GM12872 (cell line): ENCODE data around the gene YEATS4.

ENCODE experiments used
- CTCF ChIP-seq: IDR thresholded peaks from 3 replicates; pipeline ENCODE4 v1.5.1; 2011; ENCODE audit warnings: low read depth, mild to moderate bottlenecking, low read length, moderate library complexity; ENCODE audit not compliant: insufficient read depth

YEATS4 gene

GRCh38 chr12:69430942-69431590 lies 71.5 kb downstream of the YEATS4 start:
- no peak for TF ChIP-seq CTCF

DNA sequence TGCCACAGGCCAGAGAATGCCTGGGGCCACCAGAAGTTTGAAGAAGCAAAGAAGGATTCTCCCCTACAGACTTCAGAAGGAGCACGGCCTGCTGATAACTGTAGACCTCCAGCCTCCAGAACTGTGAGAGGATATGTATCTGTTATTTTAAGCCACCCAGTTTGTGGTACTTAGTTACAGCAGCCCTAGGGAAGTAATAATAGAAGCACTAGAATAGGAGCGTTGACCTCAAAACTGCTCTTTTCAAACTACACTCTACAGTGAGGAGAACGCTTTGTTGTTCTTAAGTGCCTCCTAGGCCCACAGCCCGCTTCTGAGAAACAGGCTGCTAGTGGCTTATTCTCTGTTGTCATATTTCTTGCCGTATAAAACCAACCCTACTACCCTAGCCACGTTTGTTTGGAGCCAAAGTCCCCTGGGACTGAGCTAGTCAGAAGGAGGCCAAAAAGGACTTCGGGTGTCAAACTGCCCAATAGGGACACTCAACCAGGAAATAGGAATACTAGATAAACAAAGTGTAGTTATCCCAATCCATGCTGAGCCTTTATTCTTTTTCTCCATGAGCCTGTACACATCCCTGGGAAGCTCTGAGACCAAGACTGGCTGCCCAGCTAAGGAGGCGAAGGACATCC lies 72.2 kb downstream of the YEATS4 start:
- no peak for TF ChIP-seq CTCF

DNA sequence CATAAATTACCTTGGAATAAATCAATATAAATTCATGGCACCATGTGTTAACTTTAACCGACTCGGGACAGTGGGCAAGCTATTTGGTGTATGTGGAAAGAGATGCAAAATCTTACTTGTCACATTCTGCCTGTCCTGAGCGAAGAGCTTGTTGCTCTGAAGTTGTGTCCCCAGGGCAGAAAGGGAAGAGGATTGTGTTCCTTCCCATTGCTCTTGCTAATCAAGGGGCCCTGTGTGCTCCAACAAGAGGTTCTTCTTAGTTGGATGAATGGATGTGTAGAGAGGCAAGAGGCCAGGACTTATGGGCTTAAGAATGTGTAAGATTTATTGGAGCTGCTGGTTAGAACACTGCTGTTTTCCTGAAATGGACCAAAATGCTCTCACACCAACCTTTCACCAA lies 74.1 kb downstream of the YEATS4 start:
- no peak for TF ChIP-seq CTCF

DNA sequence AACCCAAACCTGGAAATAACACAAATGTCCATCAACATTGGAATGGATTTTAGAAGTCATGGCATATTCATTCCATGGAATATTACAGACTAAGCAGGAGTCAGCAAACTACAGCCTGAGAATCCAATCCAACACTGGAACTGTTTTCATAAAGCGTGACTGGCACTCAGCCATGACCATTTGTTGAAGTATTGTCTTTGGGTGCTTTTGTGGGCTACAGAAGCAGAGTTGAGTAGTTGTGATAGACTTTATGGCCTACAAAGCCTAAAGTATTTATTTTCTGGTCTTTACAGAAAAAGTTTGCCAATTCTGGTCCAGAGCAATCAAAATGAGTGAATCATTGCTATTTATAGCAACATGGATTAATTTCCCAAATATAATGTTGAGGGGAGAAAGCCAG lies 76.1 kb downstream of the YEATS4 start:
- TF ChIP-seq CTCF: no peak

DNA sequence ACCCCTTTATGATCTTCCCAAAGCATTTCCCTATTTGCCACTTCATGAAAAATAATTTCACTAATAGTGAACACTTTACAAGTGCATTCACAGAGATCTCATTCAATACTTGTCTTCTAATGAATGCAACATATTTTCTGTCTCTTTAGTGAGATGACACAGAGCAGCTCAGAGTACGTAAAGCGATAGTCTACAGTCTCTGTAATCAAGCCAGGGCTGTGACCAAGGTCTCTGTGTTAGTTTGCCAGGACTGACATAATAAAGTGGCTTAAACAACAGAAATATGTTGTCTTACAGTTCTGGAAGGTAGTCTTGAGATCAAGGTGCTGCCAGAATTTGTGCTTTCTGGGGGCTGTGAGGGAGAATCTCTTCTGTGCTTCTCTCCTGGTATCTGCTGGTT lies 77.5 kb downstream of the YEATS4 start:
- TF ChIP-seq CTCF: no peak

- no peak for TF ChIP-seq CTCF
These were observed 79.0 kb downstream of the YEATS4 start for GRCh38 chr12:69438539-69438938.

DNA sequence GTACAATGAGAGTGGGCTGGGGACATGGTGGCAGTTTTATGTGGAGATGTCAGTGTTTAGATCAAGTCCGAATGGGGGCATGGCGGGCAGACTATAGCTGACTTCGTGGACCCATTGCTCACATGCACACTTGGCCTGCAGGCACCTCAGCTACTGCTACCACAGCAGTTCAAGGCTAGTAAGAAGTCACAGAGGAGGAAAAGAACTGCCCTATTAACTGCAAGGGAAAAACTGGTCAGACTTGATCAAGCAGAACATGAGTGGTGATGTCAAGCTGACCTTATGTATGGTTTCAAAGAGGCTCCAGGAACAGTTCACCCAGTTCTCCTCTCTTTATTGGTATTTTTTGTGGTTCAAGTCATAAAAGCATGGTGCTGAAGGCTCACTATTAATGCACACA lies 80.5 kb downstream of the YEATS4 start:
- TF ChIP-seq CTCF: no peak
